Measurements from ENCODE around the gene KCND3.

DNA sequence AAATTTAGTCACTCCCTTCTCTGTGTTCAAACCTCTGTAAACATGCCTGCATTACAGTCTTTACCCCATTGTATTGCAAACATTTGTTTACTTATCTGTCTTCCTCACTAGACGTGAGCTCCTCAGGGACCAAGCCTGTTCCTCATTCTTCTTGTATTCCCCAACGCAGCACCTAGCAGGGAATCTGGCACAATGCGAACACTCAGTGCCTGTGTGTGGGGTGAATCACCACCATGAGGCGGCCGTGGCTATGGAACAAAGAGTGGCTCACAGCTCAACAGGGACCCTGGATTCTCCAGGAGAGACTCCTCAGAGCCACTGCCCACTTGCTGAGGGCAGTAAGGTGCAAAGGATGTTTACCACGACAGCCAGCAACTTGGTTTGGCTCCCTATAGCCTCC is 137.9 kb downstream of the KCND3 start:
- TF ChIP-seq, protein P1, sequence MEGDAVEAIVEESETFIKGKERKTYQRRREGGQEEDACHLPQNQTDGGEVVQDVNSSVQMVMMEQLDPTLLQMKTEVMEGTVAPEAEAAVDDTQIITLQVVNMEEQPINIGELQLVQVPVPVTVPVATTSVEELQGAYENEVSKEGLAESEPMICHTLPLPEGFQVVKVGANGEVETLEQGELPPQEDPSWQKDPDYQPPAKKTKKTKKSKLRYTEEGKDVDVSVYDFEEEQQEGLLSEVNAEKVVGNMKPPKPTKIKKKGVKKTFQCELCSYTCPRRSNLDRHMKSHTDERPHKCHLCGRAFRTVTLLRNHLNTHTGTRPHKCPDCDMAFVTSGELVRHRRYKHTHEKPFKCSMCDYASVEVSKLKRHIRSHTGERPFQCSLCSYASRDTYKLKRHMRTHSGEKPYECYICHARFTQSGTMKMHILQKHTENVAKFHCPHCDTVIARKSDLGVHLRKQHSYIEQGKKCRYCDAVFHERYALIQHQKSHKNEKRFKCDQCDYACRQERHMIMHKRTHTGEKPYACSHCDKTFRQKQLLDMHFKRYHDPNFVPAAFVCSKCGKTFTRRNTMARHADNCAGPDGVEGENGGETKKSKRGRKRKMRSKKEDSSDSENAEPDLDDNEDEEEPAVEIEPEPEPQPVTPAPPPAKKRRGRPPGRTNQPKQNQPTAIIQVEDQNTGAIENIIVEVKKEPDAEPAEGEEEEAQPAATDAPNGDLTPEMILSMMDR (conservative IDR thresholded peaks at IDR 0.05), result no peak
- TF ChIP-seq ZFX (IDR thresholded peaks at IDR 0.05), result no peak
